Measurements from ENCODE around the gene HMOX2.

The HMOX2 gene

GRCh38 chr16:4494746-4495490, 18.7 kb downstream of the HMOX2 start:
- no peak for TF ChIP-seq CTCF (IDR thresholded peaks at IDR 0.05)

DNA sequence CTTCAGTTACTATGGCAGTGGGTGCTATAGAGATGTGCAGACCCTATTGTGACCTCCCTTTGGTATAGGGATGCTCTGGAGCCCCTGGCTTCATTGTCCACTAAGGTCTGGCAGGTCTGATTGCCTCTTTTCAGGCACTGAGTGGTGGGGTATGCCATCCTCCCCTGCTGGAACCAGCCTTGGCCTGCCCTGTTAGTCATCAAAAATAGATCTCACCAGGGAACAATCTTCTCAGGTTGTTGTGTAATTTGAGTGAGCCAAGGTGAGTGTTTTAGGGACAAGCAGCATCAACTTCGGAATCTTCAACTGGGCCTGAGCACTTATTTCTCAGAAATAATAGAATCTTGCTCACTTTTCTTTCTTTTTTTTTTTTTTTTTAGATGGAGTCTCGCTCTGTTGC, 19.6 kb downstream of the HMOX2 start:
- no peak for TF ChIP-seq CTCF (IDR thresholded peaks at IDR 0.05)

DNA sequence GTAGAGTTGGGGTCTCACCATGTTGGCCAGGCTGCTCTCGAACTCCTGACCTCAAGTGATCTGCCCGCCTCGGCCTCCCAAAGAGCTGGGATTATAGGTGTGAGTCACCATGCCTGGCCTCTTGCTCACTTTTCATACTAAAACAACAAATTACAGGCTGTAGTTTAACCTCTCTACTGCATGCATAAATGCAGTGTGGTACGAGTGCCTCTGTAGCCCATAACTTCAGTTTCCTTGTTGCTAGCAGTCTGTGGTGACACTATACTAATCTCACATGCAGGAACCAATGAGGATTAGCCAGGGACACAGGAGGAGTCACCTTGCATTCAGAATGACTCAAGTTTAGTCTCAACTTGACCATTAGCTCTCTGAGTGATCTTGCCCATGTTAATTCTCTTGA, 20.1 kb downstream of the HMOX2 start:
- TF ChIP-seq CTCF (IDR thresholded peaks at IDR 0.05): no peak

- TF ChIP-seq CTCF (IDR thresholded peaks at IDR 0.05): no peak
These were observed 22.5 kb downstream of the HMOX2 start for GRCh38 chr16:4498546-4499195.

GRCh38 chr16:4499196-4499555, 23.0 kb downstream of the HMOX2 start:
- TF ChIP-seq CTCF (IDR thresholded peaks at IDR 0.05): no peak

- TF ChIP-seq CTCF (IDR thresholded peaks at IDR 0.05): no peak
These were observed 24.1 kb downstream of the HMOX2 start for GRCh38 chr16:4500272-4500671.

- no peak for TF ChIP-seq CTCF (IDR thresholded peaks at IDR 0.05)
These were observed 24.9 kb downstream of the HMOX2 start for GRCh38 chr16:4501071-4501478.

Measured in LNCAP (cell line).